Esophagus muscularis mucosa (tissue), 4 donors: ENCODE measurements around the gene ST8SIA5. TPM values are rescaled to one million over a fixed set of nuclear protein-coding genes. Genes with fewer than 3 reads are reported as not detected.

Experiments used
- DNase-seq: peaks from one replicate; pipeline ENCODE4 v3.0.0-alpha.2; 2017; ENCODE audit errors: extremely low spot score
- H3K27ac ChIP-seq, 4 donors: fragments of 200-600 bp; sonication (generic); replicated peaks in 1 of 4; 1 replicate in 3 of 4; 2 replicates in 1 of 4; pipeline ENCODE4 v1.5.1; 2016 to 2019; ENCODE audit warnings: mild to moderate bottlenecking in 1 of 4
- H3K27me3 ChIP-seq, 4 donors: fragments of 200-600 bp; sonication (generic); one replicate each; pipeline versions ENCODE4 v1.5.1 to v1.6.0; 2016 to 2019
- H3K36me3 ChIP-seq, 4 donors: fragments of 200-600 bp; sonication (generic); one replicate each; pipeline ENCODE4 v1.5.1; 2016 to 2019
- H3K4me1 ChIP-seq, 4 donors: fragments of 200-600 bp; sonication (generic); one replicate each; pipeline ENCODE4 v1.5.1; 2016 to 2019
- H3K4me3 ChIP-seq, 4 donors: fragments of 200-600 bp; sonication (generic); 1 replicate in 2 of 4; 2 replicates in 2 of 4; pipeline ENCODE4 v1.5.1; 2016 to 2019; ENCODE audit warnings: mild to moderate bottlenecking in 4 of 4, moderate library complexity in 1 of 4
- H3K9me3 ChIP-seq, 4 donors: fragments of 200-600 bp; sonication (generic); 1 replicate in 3 of 4; 2 replicates in 1 of 4; pipeline ENCODE4 v1.5.1; 2016 to 2019
- EP300 ChIP-seq: sonication (generic); formaldehyde crosslinking; IDR thresholded peaks from one replicate; pipeline ENCODE4 v1.6.1; 2017; ENCODE audit warnings: antibody characterized with exemption
- POLR2A ChIP-seq: fragments of 450-650 bp; IDR thresholded peaks from one replicate; pipeline ENCODE4 v1.6.1; 2017; ENCODE audit warnings: antibody characterized with exemption, moderate library complexity, mild to moderate bottlenecking, low read depth
- POLR2AphosphoS5 ChIP-seq, 2 donors: sonication (generic); formaldehyde crosslinking; IDR thresholded peaks; one replicate each; pipeline ENCODE4 v1.6.1; 2017; ENCODE audit warnings: antibody characterized with exemption in 2 of 2
- WGBS: methylation state at CpG from one replicate; pipeline ENCODE4 v1.1.5; 2018; 5-methylcytosine and 5-hydroxymethylcytosine counted together
- intact Hi-C: fragments of 100-400 bp; cut with DNase I; formaldehyde crosslinking; loops from one replicate; pipeline ENCODE4 v1.15.1; 2023
- total RNA-seq, 4 donors: library from RNA; depleted of rRNA; stranded (reverse); fragments of >200 nt; gene quantifications; one replicate each; pipeline versions ENCODE4 v1.1.0 to v1.2.1, GENCODE V29; 2016
- TF ChIP-seq, protein P1 (sequence below), 3 experiments: fragments of 200-600 bp in 2 of 3; fragments of 450-650 bp in 1 of 3; sonication (generic) in 2 of 3; IDR thresholded peaks; one replicate each; pipeline ENCODE4 v1.5.1; 2017 to 2019; ENCODE audit warnings: antibody characterized with exemption in 3 of 3, mild to moderate bottlenecking in 2 of 3, moderate library complexity in 1 of 3

ST8SIA5 gene
- total RNA-seq, 4 donors from 2014 or later: 0.06 to 0.26 TPM; not detected in 2

DNA sequence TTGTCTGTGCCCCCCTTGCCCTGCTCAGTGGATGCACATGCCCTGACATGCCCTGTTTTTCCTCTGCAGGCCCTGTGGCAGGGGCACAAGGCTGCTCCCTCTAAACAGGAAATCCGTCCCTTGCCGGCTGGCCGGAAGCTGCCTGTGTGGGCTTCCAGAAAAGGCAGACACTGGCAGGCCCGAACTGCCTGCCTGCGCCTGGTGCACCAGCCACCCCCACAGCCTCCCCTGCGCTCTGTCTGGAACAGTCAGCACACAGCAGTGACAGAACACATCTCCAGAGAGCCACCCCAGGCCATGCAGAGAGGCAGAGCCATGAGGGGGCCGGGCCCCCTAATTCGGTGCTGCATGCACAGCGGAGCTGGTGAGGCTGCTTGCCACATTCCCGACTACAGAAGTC lies 133.3 kb downstream of the ST8SIA5 start:
- peak; percentile 83 for DNase-seq
- TF ChIP-seq EP300 (no peak), POLR2AphosphoS5 (IDR thresholded peaks at IDR 0.05) (no peak), POLR2A (no peak)
- TF ChIP-seq, protein P1, sequence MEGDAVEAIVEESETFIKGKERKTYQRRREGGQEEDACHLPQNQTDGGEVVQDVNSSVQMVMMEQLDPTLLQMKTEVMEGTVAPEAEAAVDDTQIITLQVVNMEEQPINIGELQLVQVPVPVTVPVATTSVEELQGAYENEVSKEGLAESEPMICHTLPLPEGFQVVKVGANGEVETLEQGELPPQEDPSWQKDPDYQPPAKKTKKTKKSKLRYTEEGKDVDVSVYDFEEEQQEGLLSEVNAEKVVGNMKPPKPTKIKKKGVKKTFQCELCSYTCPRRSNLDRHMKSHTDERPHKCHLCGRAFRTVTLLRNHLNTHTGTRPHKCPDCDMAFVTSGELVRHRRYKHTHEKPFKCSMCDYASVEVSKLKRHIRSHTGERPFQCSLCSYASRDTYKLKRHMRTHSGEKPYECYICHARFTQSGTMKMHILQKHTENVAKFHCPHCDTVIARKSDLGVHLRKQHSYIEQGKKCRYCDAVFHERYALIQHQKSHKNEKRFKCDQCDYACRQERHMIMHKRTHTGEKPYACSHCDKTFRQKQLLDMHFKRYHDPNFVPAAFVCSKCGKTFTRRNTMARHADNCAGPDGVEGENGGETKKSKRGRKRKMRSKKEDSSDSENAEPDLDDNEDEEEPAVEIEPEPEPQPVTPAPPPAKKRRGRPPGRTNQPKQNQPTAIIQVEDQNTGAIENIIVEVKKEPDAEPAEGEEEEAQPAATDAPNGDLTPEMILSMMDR (IDR thresholded peaks at IDR 0.05): no peak
- no peaks in the 10 kb centered on the region for H3K36me3 ChIP-seq
- WGBS: 12% methylated on average over 5 of the region's 10 CpGs
- H3K27ac ChIP-seq: no peak overlapping the region
- H3K27me3 ChIP-seq: peaks cover 0 to 11% (median 2%) of the 10 kb centered on the region in 4 donors
- no peaks in the 10 kb centered on the region for H3K9me3 ChIP-seq
- H3K4me1 ChIP-seq: peaks cover 4 to 13% (median 12%) of the 10 kb centered on the region in 4 donors
- intact Hi-C loops: no loop called here
- H3K4me3 ChIP-seq: no peak overlapping the region

- DNase-seq: no peak
- intact Hi-C loops: no loop called here
These were observed 133.9 kb downstream of the ST8SIA5 start for GRCh38 chr18:46622999-46623398.

GRCh38 chr18:46622451-46622850 lies 134.4 kb downstream of the ST8SIA5 start:
- no peak overlapping the region for H3K27ac ChIP-seq
- no peak overlapping the region for H3K4me3 ChIP-seq
- H3K36me3 ChIP-seq: no peaks in the 10 kb centered on the region
- peaks cover 4 to 13% (median 12%) of the 10 kb centered on the region in 4 donors for H3K4me1 ChIP-seq
- intact Hi-C loops: no loop called here
- no peaks in the 10 kb centered on the region for H3K9me3 ChIP-seq
- WGBS: 98% methylated on average over 4 of the region's 4 CpGs
- TF ChIP-seq, protein P1 (IDR thresholded peaks at IDR 0.05): no peak
- TF ChIP-seq POLR2A (no peak), POLR2AphosphoS5 (IDR thresholded peaks at IDR 0.05) (no peak), EP300 (no peak)
- peaks cover 0 to 4% (median under 1%) of the 10 kb centered on the region in 4 donors for H3K27me3 ChIP-seq
- DNase-seq: peak; percentile 90

More at GRCh38 chr18:46622999-46623398, 133.9 kb downstream of the ST8SIA5 start:
- Histone ChIP-seq H3K4me3 (no peak overlapping the region), H3K27me3 (peaks cover 0 to 7% (median 2%) of the 10 kb centered on the region in 4 donors), H3K9me3 (no peaks in the 10 kb centered on the region), H3K4me1 (peaks cover 4 to 13% (median 12%) of the 10 kb centered on the region in 4 donors), H3K27ac (no peak overlapping the region), H3K36me3 (no peaks in the 10 kb centered on the region)
- TF ChIP-seq, protein P1 (IDR thresholded peaks at IDR 0.05): peak in 1 of 3 experiments; percentile 15
- TF ChIP-seq POLR2AphosphoS5 (IDR thresholded peaks at IDR 0.05) (no peak), POLR2A (no peak)
- 77% methylated on average over 3 of the region's 3 CpGs for WGBS

GRCh38 chr18:46621871-46622270 lies 135.0 kb downstream of the ST8SIA5 start:
- Histone ChIP-seq H3K4me1 (peaks cover 4 to 13% (median 12%) of the 10 kb centered on the region in 4 donors), H3K27ac (no peak overlapping the region), H3K4me3 (no peak overlapping the region), H3K27me3 (peaks cover 0 to 4% (median 0%) of the 10 kb centered on the region in 4 donors), H3K36me3 (no peaks in the 10 kb centered on the region), H3K9me3 (no peaks in the 10 kb centered on the region)
- intact Hi-C loops: no loop called here
- TF ChIP-seq, protein P1 (IDR thresholded peaks at IDR 0.05): no peak
- no peak for TF ChIP-seq EP300
- no peak for TF ChIP-seq POLR2AphosphoS5 (IDR thresholded peaks at IDR 0.05)
- no peak for TF ChIP-seq POLR2A
- peak; percentile 88 for DNase-seq
- 59% methylated on average over 2 of the region's 2 CpGs for WGBS
